ENCODE measurements around the gene FADD. TPM values are rescaled to one million over a fixed set of nuclear protein-coding genes. Genes with fewer than 3 reads are reported as not detected.
A peak's percentile ranks its signal among the peaks of the same experiment; 100 is the strongest.

The FADD gene
- total and polyA plus RNA-seq, 2 donors from 2014 or later = 27.8 to 31.5 TPM

GRCh38 chr11:70156291-70157037, 46.6 kb upstream of the FADD start:
- Histone ChIP-seq H3K36me3 (ENCODE audit: control insufficient read depth in 2 of 3, insufficient read depth in 3 of 3, low read length in 3 of 3) (no peaks in the 10 kb centered on the region), H3K27ac (ENCODE audit: low read depth in 2 of 2, low read length in 2 of 2) (no peak overlapping the region), H3K4me1 (ENCODE audit: control insufficient read depth in 2 of 3, insufficient read depth in 2 of 3, low read depth in 1 of 3, low read length in 3 of 3) (no peaks in the 10 kb centered on the region), H3K9me3 (ENCODE audit: control insufficient read depth in 2 of 3, insufficient read depth in 1 of 3, low read length in 3 of 3) (peaks cover 0 to 5% (median 0%) of the 10 kb centered on the region in 3 donors), H3K27me3 (ENCODE audit: control insufficient read depth, insufficient read depth, low read length) (no peaks in the 10 kb centered on the region), H3K9ac (ENCODE audit: low read length in 3 of 3) (no peak overlapping the region), H3K4me3 (ENCODE audit: low read length in 3 of 3) (no peak overlapping the region)
- FAIRE-seq (no peak), DNase-seq (no peak)
- no peak for TF ChIP-seq CTCF (IDR thresholded peaks at IDR 0.05; ENCODE audit: borderline replicate concordance, extremely low read depth, insufficient read depth)
- intact Hi-C loops (cut with DNase I) = no loop called here

GRCh38 chr11:70158201-70158600, 44.9 kb upstream of the FADD start:
- Histone ChIP-seq H3K9me3 (ENCODE audit: control insufficient read depth in 2 of 3, insufficient read depth in 1 of 3, low read length in 3 of 3) (peaks cover 0 to 2% (median 0%) of the 10 kb centered on the region in 3 donors), H3K9ac (ENCODE audit: low read length in 3 of 3) (no peak overlapping the region), H3K27me3 (ENCODE audit: control insufficient read depth, insufficient read depth, low read length) (no peaks in the 10 kb centered on the region), H3K4me3 (ENCODE audit: low read length in 3 of 3) (no peak overlapping the region), H3K27ac (ENCODE audit: low read depth in 2 of 2, low read length in 2 of 2) (no peak overlapping the region), H3K36me3 (ENCODE audit: control insufficient read depth in 2 of 3, insufficient read depth in 3 of 3, low read length in 3 of 3) (no peaks in the 10 kb centered on the region), H3K4me1 (ENCODE audit: control insufficient read depth in 2 of 3, insufficient read depth in 2 of 3, low read depth in 1 of 3, low read length in 3 of 3) (no peaks in the 10 kb centered on the region)
- intact Hi-C loops (cut with DNase I) = no loop called here
- DNase-seq (peak in 4 of 5 donors; percentile 67 to 78 (median 70)), FAIRE-seq (no peak)
- TF ChIP-seq CTCF (IDR thresholded peaks at IDR 0.05; ENCODE audit: borderline replicate concordance, extremely low read depth, insufficient read depth) = no peak

- TF ChIP-seq CTCF (IDR thresholded peaks at IDR 0.05; ENCODE audit: borderline replicate concordance, extremely low read depth, insufficient read depth) = no peak
- Histone ChIP-seq H3K4me1 (ENCODE audit: control insufficient read depth in 2 of 3, insufficient read depth in 2 of 3, low read depth in 1 of 3, low read length in 3 of 3) (no peaks in the 10 kb centered on the region), H3K27ac (ENCODE audit: low read depth in 2 of 2, low read length in 2 of 2) (no peak overlapping the region), H3K9me3 (ENCODE audit: control insufficient read depth in 2 of 3, insufficient read depth in 1 of 3, low read length in 3 of 3) (no peaks in the 10 kb centered on the region), H3K36me3 (ENCODE audit: control insufficient read depth in 2 of 3, insufficient read depth in 3 of 3, low read length in 3 of 3) (no peaks in the 10 kb centered on the region), H3K9ac (ENCODE audit: low read length in 3 of 3) (no peak overlapping the region), H3K4me3 (ENCODE audit: low read length in 3 of 3) (no peak overlapping the region), H3K27me3 (ENCODE audit: control insufficient read depth, insufficient read depth, low read length) (no peaks in the 10 kb centered on the region)
- DNase-seq (no peak), FAIRE-seq (no peak)
- intact Hi-C loops (cut with DNase I) = no loop called here
Measured at GRCh38 chr11:70158757-70159389, 44.2 kb upstream of the FADD start.
